ENCODE results near the gene DENND1A. TPM values are rescaled to one million over a fixed set of nuclear protein-coding genes. Genes with fewer than 3 reads are reported as not detected.

The DENND1A gene
- total RNA-seq, 1 donor from 2014 or later = 13.9 TPM

GRCh38 chr9:123792501-123792900 lies 137.4 kb downstream of the DENND1A start:
- Mint-ChIP-seq H3K4me1 (ENCODE audit: low read depth, unreplicated experiment) (peaks cover 8% of the 10 kb centered on the region), H3K9me3 (ENCODE audit: unreplicated experiment) (no peaks in the 10 kb centered on the region), H3K4me3 (ENCODE audit: unreplicated experiment) (no peak overlapping the region)

GRCh38 chr9:123789554-123790292 lies 140.2 kb downstream of the DENND1A start:
- Mint-ChIP-seq H3K27me3 (ENCODE audit: unreplicated experiment) (no peaks in the 10 kb centered on the region), H3K27ac (ENCODE audit: unreplicated experiment) (peak overlapping the region; percentile 57), H3K9me3 (ENCODE audit: unreplicated experiment) (no peaks in the 10 kb centered on the region)

More at GRCh38 chr9:123792501-123792900, 137.4 kb downstream of the DENND1A start:
- DNase-seq = no peak
- peaks cover 2% of the 10 kb centered on the region for H3K27me3 Mint-ChIP-seq (ENCODE audit: unreplicated experiment)
- TF ChIP-seq CTCF (IDR thresholded peaks at IDR 0.05; ENCODE audit: partially characterized antibody, unreplicated experiment) = no peak
- no peaks in the 10 kb centered on the region for H3K36me3 Mint-ChIP-seq (ENCODE audit: unreplicated experiment)
- no peak overlapping the region for H3K27ac Mint-ChIP-seq (ENCODE audit: unreplicated experiment)

GRCh38 chr9:123787416-123787815 lies 142.5 kb downstream of the DENND1A start:
- DNase-seq = no peak
- Mint-ChIP-seq H3K27me3 (ENCODE audit: unreplicated experiment) (no peaks in the 10 kb centered on the region), H3K36me3 (ENCODE audit: unreplicated experiment) (no peaks in the 10 kb centered on the region), H3K4me1 (ENCODE audit: low read depth, unreplicated experiment) (peaks cover 8% of the 10 kb centered on the region), H3K4me3 (ENCODE audit: unreplicated experiment) (no peak overlapping the region), H3K27ac (ENCODE audit: unreplicated experiment) (no peak overlapping the region), H3K9me3 (ENCODE audit: unreplicated experiment) (peaks cover 2% of the 10 kb centered on the region)
- TF ChIP-seq CTCF (IDR thresholded peaks at IDR 0.05; ENCODE audit: partially characterized antibody, unreplicated experiment) = no peak

More at GRCh38 chr9:123789554-123790292, 140.2 kb downstream of the DENND1A start:
- TF ChIP-seq CTCF (IDR thresholded peaks at IDR 0.05; ENCODE audit: partially characterized antibody, unreplicated experiment) = no peak
- H3K4me1 Mint-ChIP-seq (ENCODE audit: low read depth, unreplicated experiment) = peaks cover 8% of the 10 kb centered on the region
- DNase-seq = no peak
- no peak overlapping the region for H3K4me3 Mint-ChIP-seq (ENCODE audit: unreplicated experiment)
- no peaks in the 10 kb centered on the region for H3K36me3 Mint-ChIP-seq (ENCODE audit: unreplicated experiment)

GRCh38 chr9:123784518-123784917 lies 145.4 kb downstream of the DENND1A start:
- Mint-ChIP-seq H3K27me3 (ENCODE audit: unreplicated experiment) (no peaks in the 10 kb centered on the region), H3K4me1 (ENCODE audit: low read depth, unreplicated experiment) (peaks cover 8% of the 10 kb centered on the region), H3K4me3 (ENCODE audit: unreplicated experiment) (no peak overlapping the region), H3K27ac (ENCODE audit: unreplicated experiment) (no peak overlapping the region), H3K36me3 (ENCODE audit: unreplicated experiment) (no peaks in the 10 kb centered on the region), H3K9me3 (ENCODE audit: unreplicated experiment) (peaks cover 2% of the 10 kb centered on the region)
- no peak for DNase-seq
- TF ChIP-seq CTCF (IDR thresholded peaks at IDR 0.05; ENCODE audit: partially characterized antibody, unreplicated experiment) = no peak

- Mint-ChIP-seq H3K9me3 (ENCODE audit: unreplicated experiment) (peaks cover 1% of the 10 kb centered on the region), H3K36me3 (ENCODE audit: unreplicated experiment) (no peaks in the 10 kb centered on the region), H3K4me3 (ENCODE audit: unreplicated experiment) (peak overlapping the region; percentile 32), H3K27ac (ENCODE audit: unreplicated experiment) (peak overlapping the region; percentile 78), H3K27me3 (ENCODE audit: unreplicated experiment) (no peaks in the 10 kb centered on the region), H3K4me1 (ENCODE audit: low read depth, unreplicated experiment) (peaks cover 43% of the 10 kb centered on the region)
- no peak for DNase-seq
- TF ChIP-seq CTCF (IDR thresholded peaks at IDR 0.05; ENCODE audit: partially characterized antibody, unreplicated experiment) = no peak
Measured at GRCh38 chr9:123778232-123778902, 151.6 kb downstream of the DENND1A start.

Measured in glutamatergic neuron (in vitro differentiated cells).